GM19397 (cell line): ENCODE measurements around the gene DOCK10.
"Not testable (repeated sequence)": the region's sequence is repeated elsewhere in the genome, so short reads cannot be mapped to it uniquely, and the experiment has no call there.

Experiments
- ATAC-seq: cut with Tn5 transposase; IDR thresholded peaks from one replicate; pipeline ENCODE4 v1.9.1; 2021; ENCODE audit warnings: mild to moderate bottlenecking, moderate library complexity; ENCODE audit not compliant: unreplicated experiment

Gene DOCK10

DNA sequence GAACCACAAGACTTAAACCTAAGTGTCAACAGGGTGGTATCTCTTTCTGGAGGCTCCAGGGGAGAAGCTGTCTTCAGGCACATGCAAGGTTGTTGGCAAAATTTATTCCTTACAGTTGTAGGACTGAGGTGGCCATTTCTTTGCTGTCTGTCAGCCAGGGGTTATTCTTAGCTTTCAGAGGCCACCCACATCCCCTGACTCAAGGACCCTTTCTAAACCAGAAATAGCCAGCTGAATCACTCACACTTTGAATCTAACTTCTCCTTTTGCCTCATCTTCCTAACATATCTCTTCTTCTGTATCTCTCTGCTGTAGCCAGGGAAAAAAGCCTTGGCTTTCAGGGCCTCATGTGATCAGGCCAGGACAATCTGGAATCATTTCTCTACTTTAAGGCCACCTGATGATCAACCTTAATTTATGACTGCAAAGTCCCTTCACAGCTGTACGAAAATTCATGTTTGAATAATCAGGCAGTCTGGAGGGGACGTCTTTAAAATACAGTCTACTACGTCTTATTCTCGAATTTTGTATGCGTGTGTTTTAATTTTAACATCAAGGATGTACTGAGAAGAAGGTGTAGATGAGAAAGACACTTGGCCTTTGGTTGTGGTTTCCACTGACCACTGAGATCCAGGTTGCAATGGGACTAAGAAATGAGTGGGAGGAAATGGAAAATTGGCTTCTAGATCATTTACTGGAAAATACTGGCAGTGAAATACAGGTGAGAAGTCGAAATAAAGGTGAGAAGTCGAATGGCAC lies 90.4 kb downstream of the DOCK10 start:
- no peak for ATAC-seq

DNA sequence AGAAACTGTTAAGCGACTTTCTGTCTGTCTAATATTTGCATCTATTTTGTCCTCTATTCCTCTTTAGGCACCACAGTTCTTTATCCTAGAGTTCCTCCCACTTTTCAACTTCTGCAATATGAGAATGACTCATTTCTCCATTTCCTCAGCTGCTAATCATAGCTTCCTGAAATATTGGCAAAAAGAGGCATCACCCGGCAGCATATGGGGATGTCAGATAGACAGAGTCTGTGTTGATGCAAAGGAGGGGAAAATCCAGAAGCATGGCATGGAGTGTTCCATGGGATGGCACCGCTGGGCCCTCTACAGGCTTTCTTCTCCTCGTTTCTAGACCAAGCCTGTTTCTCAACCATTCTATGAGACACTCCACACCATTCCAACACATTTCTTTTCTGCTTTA lies 93.4 kb downstream of the DOCK10 start:
- ATAC-seq: no peak

DNA sequence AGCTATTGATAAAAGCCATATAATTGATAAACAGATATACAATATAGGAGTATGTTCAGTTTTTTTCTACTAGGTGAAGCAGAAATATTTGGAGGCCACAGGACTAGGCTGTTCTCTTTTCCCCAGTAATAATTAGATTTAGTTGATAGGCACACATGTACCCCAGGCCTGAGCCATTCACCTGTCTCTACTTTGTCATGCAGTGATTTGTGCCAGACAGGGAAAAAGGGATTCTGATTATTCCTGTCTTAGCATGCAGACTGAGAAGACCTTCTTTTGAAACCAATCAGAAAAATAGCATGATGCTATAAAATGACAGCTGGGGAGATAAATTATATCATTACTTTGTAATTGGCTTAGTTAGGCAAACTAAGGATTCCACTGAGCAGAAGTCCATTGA lies 94.3 kb downstream of the DOCK10 start:
- ATAC-seq: no peak

DNA sequence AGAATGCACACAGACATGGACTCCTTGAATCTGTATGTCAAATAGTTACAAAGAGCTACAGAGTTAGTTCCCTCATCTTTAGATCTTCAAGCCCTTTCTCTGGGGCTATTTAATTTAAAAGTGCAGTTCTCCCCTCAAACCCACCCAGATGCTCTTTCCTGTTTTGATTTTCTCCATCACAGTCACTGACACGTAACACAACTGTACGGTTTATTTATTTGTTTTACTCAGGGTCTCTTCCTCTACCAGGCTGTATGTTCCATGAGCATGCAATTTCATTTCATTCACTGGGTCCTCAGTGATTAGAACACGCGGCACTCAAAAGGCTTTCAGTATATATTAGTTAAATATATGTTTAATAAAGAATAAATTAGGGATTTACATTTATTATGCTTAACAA lies 94.7 kb downstream of the DOCK10 start:
- ATAC-seq: no peak

DNA sequence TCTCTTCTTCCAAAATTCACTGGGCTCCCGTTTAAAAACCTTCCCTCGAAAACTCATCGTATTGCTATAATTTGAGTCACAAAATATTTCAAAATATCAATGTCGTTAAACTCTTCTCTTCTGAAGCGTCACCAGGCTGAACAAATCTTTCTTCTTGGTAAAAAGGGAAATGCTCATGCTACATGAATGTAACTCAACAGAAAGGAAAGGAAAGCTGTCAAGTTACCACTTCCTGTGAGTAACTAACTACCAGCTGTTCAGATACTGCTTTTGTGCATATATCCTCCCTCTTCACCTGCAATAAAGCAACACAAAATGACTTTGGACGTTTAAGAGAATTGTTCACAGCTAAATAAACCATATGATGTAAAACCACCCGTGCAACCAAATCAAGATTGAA lies 95.4 kb downstream of the DOCK10 start:
- ATAC-seq: peak; percentile 71

DNA sequence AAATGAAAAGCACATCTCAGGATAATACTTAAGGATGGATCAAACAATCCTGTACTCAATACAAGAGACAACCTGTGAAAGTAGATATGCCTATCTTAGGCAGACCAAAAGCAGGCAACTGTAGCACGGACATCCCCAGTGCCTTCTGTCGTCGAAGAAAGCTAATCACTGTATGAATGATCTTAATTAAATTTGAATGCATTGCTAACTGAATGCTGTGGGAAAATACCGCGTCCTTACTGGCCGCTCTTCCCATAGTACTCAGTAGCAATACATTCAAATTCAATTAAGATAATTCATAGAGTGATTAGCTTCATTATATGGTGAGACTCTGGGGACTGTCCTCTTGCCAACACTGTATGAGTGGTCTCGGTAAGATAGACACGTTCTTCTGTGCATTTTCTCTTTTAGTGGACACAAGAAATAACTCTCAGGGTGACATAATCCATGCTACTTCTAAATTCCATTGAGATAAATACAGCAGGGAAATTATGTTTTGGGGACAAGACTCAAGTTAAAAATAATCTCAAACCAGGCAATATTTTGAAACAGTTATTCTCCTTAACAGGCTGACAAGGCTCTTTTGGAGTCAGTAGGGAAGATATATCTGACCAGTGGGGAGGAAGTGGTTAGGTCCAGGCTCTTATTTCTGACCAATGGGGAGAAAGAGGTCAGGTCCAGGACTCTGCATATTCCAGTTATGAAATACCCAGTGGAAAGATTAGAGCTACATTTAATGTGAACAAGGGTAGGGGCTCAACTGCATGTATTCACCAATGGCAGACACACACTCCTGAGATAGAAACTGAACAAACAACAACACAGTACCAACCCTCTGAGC lies 97.3 kb downstream of the DOCK10 start:
- ATAC-seq: no peak

DNA sequence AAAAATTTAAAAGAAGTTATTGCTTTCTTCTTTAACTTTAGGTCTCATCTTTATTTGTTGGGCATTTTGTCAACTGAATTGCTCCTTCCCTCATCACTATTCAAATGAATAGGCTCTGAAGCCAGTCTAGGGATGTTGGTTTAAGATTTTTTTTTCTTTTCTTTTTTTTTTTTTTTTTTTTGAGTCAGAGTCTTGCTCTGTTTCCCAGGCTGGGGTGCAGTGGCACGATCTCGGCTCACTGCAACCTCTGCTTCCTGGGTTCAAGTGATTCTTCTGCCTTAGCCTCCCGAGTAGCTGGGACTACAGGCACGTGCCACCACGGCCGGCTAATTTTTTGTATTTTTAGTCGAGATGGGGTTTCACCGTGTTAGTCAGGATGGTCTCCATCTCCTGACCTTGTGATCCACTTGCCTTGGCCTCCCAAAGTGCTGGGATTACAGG lies 98.6 kb downstream of the DOCK10 start:
- ATAC-seq: not testable (repeated sequence)

DNA sequence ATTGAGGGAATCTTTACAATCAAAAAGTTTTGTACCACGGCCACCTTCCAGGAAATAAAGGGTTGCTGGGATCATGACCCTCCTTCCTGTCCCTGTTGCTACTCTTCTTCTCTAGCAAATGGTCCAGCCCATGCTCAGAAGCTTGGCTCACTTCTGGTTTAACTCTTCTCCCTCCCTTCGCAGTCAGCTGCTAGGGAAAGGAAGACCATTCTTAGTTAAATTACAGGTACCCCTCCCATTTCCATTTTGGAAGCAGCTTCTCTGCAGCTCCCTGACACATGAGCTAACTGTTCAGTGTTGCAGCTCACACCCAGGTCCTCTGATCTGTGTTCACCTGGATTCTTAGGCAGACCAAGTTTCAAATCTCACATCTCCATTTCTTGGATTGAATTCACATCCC lies 100.3 kb downstream of the DOCK10 start:
- no peak for ATAC-seq

DNA sequence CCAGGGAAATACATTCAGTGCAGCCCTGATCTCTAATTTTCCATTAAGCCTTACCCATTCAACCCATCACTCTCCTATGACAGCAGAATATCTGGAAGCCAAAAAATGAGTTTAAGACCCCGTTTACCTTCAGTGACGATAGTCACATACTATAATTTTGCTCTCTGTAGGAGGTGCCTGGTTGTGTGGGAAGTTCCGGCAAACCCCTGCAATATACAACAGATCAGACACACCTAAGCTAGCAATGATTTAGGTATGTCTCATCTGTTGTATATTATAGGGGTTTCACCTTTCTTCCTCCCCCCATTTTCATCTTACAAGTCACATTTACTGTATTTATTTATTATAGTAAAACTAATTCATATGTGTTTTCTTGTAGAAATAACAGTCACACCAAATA lies 101.7 kb downstream of the DOCK10 start:
- no peak for ATAC-seq

DNA sequence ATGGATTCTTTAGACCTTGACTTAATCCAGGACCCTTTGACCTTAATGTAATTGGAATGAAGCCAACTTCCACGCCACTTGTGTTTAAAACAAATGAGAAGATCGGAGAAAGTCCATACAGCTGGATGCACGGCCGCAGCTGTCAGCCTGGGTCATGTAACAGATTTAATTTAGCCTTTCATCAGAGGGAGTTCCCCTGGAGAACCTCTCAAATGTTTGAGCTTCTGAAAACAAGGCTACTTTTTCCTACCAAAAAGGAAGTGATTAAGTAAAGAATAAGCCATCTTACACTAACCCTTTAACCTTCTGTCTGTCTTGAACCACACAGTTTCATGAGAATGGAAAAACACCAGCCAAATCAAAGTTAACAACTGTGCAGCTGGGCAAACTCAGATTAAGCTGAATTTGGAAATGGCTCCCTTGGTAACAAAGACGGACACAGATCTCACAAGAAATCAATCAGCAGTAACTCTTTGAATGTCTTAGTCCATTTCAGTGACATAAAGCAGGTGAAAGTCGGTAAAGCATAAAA lies 103.6 kb downstream of the DOCK10 start:
- ATAC-seq: peak; percentile 47

DNA sequence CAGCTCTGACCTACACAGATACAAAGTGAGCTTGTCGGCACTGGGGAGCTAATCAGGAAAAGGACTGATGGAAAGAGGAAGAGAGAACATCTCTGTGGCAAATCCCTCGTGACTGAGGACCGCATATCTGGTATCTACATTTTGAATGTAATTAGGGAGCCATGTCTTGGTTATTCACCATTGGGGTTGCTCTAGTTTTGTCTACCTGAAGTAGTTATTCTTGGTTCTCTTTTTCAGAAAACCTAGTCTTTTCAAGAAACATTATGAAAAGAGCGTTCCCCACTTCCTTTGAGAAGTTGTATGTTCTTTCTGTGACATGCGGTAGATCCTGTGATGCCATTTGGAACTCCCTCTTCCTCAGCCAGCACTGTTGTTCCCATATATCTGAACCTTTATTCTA lies 104.4 kb downstream of the DOCK10 start:
- ATAC-seq: peak; percentile 74

DNA sequence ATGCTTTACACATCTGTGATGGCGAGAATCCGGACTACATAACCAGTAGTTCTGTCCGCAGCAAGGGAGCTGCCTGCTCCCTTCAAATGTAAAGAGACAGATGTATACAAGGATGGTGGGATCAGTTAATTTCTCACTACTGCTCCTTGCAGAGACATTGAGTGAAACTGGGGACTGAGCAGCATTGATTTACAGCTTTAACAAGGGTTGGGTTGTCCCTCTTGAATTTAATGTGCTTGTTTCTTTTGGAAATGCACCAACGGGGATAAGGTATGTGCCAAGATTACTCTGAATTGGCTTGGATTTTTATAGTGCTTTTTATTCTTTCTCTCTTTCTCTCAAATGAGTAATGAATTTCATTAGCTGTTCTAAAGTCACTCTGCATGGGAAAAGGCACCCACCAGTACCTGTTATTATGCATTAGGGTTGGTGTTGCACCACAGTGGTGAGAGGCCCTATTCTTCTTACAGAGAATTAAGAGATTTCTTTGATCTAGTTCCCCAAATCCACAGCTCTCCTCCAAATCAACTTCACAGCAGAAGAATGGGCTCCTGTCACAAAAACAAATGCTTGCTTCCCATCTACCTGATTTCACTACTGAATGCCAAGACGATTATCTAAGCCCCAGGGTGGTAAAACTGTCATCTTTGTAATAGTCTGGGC lies 107.6 kb downstream of the DOCK10 start:
- ATAC-seq: no peak

DNA sequence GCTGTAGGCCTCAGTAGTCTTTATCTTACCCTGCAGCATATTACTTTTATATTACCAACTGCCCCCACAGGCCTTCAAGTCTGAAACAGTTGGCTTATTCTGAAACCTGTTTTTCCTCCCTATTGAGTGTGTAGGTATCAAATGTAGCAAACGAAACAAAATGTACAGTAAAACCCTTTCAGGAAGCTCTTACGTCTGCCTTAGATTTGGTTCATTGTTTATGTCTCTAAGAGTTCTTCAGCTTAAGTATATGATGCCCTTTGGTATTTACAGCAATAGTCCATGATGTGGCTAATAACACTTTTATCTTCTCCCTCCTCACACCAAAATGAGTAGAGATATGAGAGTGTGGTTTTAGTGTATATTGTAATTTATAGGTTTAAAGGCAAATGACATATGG lies 108.8 kb downstream of the DOCK10 start:
- no peak for ATAC-seq

DNA sequence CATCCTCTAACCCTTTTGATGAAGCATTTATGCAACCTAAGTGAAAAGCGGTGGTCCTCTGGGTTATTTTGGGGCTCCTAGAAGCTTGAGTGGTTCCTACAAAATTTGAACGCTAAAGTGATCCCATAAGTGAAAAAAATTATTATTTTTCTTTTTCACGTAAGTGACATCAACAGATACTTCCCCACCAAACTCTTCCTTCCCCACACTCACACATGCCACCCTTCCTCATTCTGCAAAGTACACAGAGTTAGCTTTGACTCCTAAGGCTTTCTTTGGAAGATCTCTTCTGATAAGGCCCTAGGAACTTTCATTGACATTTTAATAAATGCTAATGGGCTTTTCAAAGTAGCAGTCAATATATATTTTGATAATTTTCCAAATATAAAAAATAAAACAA lies 109.7 kb downstream of the DOCK10 start:
- ATAC-seq: no peak

DNA sequence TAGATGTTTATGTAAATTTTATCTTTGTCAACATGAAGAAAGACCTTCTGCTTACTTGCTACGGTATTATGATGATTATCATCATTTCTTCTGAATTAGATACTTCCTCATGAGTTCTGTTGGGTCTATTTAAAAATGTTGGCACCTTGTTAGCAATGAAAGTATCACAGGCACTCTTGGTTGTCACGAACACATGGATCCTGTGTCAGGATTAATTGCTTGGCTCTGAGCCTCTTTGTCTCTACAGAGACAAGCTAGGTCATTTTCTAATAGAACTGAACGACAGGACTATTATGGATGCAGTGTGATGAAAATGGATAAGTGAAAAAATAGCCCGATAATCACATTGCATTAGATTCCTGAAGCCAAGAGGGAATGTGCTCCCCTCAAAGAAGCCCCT lies 110.3 kb downstream of the DOCK10 start:
- ATAC-seq: no peak

DNA sequence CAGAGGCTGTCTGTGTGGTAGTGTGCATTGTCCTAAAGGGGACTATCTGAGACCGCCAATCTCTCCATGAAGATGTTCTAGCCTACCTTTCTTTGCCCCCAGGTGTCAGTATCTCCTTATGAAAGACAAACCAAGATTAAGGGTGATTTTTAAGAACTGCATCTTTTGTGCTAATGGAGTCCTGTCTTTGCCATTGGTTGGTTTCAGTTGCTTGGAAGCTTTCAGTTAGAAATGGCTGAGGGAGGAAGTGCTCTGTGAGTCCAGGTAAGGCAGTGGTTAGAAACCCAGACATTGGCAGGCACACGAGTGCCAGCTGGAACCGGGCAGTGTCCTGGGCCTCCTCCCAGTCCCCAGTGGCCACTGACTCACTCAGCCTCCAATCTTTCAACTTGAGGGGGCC lies 111.3 kb downstream of the DOCK10 start:
- ATAC-seq: no peak

DNA sequence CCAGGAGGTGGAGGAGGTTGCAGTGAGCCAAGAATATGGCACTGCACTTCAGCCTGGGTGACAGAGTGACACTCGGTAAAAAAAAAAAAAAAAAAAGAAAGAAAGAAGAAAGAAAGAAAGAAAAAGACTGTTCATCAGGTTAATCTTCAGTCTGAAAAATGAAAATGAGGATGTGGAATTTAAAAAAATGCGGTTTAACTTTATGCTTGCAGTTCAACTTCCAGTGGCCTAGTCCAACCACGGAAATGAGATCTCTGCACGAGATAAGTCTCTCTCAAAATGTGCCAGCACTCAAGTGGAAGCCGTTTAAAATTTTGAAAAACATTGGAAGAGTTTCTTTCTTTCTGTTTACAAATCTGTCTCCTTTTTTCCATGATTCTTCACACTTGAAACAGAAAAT lies 112.1 kb downstream of the DOCK10 start:
- no peak for ATAC-seq

DNA sequence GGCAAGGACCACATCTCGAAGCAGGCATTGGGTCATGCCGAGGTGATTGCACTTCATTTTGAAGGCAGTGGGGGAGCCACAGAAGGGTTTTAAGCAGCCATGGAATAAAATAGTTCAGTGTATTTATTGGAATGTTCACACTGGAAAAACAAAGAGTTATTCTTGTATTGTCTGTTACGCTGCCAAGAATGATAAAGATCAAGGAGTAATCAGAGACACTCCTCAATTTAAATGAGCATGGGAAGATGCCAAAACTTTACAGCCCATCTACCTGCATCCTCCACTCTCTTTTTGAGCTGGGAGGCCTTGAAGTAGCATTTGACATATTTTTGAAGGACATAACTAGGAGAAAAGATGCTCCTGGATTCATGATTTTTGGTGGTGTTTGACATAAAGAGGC lies 112.8 kb downstream of the DOCK10 start:
- no peak for ATAC-seq

DNA sequence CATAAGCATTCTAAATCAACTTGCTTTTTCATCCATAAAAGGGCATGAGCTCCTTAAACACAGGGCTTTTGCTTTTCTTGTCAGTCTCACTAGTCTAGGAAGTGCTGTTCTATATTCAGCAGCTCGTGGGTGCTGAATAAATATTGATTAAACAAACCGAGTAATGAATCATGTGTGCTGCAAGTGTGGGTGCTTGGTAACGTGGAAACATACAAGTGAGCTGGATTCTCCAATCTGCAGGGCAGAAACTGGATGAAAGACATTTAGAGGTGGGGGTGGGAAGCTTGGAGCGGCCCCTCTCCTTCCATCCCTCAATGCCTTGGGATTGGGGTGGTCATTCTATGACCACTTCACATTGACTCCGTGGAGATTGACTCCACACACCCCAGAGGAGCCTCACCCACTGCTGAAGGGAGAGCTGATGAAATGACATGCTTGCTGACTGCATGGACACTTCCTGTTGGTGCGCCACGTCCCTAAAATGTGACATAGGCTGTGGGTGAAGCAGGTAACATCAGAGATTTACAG lies 114.6 kb downstream of the DOCK10 start:
- ATAC-seq: no peak

DNA sequence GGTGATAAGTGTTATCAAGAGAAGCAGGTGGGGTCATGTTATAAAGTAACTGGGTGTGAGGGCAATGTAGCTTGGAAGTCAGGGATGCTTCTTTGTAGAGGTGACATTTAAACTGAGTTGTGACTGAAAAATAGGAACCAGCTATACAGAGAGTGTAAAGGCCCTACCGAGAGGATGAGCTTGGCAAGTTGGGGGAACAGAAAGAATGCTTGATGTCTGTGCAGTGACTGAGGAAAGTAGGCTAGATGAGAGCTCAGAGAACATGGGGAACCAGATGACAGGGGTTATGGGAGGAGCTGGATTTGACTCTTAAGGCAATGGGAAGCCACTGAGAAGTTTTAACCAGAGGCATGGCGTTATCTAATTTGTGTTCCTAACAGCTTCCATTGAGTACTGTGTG lies 115.3 kb downstream of the DOCK10 start:
- ATAC-seq: no peak

DNA sequence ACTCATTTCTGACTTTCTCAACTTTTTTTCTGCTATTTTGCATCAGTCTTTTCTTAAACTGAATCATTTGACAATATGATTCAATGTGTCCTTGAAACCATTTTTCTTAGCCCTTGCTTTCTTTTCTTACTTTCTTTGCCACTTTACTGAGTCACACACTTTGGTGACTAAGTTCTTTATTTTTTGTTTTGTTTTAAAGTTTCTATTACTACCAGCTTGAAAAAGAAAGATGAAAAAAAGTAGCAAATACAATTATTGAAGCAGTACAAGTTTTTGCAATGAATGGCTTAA lies 116.5 kb downstream of the DOCK10 start:
- no peak for ATAC-seq
